ENCODE measurements around the gene OMG.

DNA sequence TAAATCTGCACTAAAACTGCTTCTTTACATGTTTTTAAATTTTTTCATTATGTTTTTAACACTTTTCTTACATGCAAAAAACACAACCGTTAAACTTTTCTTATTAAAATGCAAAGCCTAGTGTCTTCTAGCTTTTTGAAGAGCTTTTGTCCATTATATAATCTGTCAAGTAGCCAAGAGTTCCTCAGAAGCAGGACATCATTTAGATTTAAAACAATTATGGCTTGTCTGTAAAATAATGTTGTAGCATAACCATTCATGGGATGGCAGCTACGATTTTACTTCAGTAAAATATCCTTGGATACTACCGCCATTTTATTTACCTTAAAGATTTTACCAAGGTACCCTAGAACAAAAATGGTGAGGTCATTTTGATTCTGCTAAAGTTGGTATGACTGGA lies 2.8 kb downstream of the OMG start:
- TF ChIP-seq, protein P1, sequence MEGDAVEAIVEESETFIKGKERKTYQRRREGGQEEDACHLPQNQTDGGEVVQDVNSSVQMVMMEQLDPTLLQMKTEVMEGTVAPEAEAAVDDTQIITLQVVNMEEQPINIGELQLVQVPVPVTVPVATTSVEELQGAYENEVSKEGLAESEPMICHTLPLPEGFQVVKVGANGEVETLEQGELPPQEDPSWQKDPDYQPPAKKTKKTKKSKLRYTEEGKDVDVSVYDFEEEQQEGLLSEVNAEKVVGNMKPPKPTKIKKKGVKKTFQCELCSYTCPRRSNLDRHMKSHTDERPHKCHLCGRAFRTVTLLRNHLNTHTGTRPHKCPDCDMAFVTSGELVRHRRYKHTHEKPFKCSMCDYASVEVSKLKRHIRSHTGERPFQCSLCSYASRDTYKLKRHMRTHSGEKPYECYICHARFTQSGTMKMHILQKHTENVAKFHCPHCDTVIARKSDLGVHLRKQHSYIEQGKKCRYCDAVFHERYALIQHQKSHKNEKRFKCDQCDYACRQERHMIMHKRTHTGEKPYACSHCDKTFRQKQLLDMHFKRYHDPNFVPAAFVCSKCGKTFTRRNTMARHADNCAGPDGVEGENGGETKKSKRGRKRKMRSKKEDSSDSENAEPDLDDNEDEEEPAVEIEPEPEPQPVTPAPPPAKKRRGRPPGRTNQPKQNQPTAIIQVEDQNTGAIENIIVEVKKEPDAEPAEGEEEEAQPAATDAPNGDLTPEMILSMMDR (IDR thresholded peaks at IDR 0.05) = no peak
- TF ChIP-seq POLR2A (IDR thresholded peaks at IDR 0.05) = no peak
- TF ChIP-seq EP300 (IDR thresholded peaks at IDR 0.05) = no peak

All from tibial nerve (tissue), 4 donors.